HG03039 (cell line): ENCODE results near the gene ACTG1.

ENCODE experiments used
- ATAC-seq: cut with Tn5 transposase; IDR thresholded peaks from one replicate; pipeline ENCODE4 v1.9.1; 2021; ENCODE audit warnings: mild to moderate bottlenecking, moderate library complexity; ENCODE audit not compliant: unreplicated experiment

The ACTG1 gene

GRCh38 chr17:81545160-81545949, 32.8 kb upstream of the ACTG1 start:
- no peak for ATAC-seq

GRCh38 chr17:81544281-81544974, 31.8 kb upstream of the ACTG1 start:
- no peak for ATAC-seq

GRCh38 chr17:81543756-81544155, 31.2 kb upstream of the ACTG1 start:
- ATAC-seq: no peak

GRCh38 chr17:81543339-81543675, 30.7 kb upstream of the ACTG1 start:
- ATAC-seq: no peak

GRCh38 chr17:81542431-81543338, 30.1 kb upstream of the ACTG1 start:
- no peak for ATAC-seq

- no peak for ATAC-seq
Measured at GRCh38 chr17:81541123-81541522, 28.5 kb upstream of the ACTG1 start.

GRCh38 chr17:81540676-81541027, 28.1 kb upstream of the ACTG1 start:
- ATAC-seq: no peak

- ATAC-seq: no peak
Measured at GRCh38 chr17:81539961-81540675, 27.5 kb upstream of the ACTG1 start.

GRCh38 chr17:81539571-81539900, 26.9 kb upstream of the ACTG1 start:
- ATAC-seq: no peak

GRCh38 chr17:81538651-81539570, 26.3 kb upstream of the ACTG1 start:
- ATAC-seq: no peak

- no peak for ATAC-seq
Measured at GRCh38 chr17:81537856-81538555, 25.4 kb upstream of the ACTG1 start.

GRCh38 chr17:81537343-81537855, 24.8 kb upstream of the ACTG1 start:
- ATAC-seq: no peak

- ATAC-seq: no peak
Measured at GRCh38 chr17:81536299-81537290, 24.0 kb upstream of the ACTG1 start.

GRCh38 chr17:81535480-81536298, 23.1 kb upstream of the ACTG1 start:
- ATAC-seq: no peak

GRCh38 chr17:81535007-81535328, 22.4 kb upstream of the ACTG1 start:
- ATAC-seq: no peak

- ATAC-seq: no peak
Measured at GRCh38 chr17:81534157-81535006, 21.8 kb upstream of the ACTG1 start.
